ENCODE data around the gene KRTAP5-2. TPM values are rescaled to one million over a fixed set of nuclear protein-coding genes. Genes with fewer than 3 reads are reported as not detected.
"Not testable (repeated sequence)": the region's sequence is repeated elsewhere in the genome, so short reads cannot be mapped to it uniquely, and the experiment has no call there.

Gene KRTAP5-2
- total RNA-seq, 3 donors from 2014 or later: not detected

DNA sequence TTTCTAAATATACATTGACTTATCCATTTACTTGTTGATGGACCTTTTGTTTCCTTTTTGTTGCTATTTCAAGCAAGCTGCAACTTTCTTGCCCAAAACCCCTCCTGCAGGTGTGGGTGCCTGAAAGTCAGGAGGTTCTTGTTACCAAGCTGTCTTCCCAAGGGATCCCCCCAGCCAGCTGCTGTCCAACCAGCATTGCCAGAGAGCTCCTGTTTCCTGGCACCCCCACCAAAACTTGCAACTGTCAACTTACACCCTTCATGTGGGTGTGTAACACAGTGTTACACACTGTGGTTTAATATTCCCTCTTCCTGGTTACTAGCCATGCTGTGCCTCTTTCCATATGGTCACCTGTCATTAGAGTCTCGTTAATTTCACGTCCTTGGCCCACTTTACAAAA is 11.4 kb downstream of the KRTAP5-2 start:
- intact Hi-C loops (cut with DNase I; ENCODE audit: low total_unique reads): no loop called here
- Histone ChIP-seq H3K4me1 (no peaks in the 10 kb centered on the region), H3K4me3 (no peak overlapping the region), H3K27ac (no peak overlapping the region), H3K27me3 (no peaks in the 10 kb centered on the region), H3K9me3 (no peaks in the 10 kb centered on the region), H3K36me3 (no peaks in the 10 kb centered on the region)
- TF ChIP-seq POLR2AphosphoS5 (IDR thresholded peaks at IDR 0.05): no peak
- TF ChIP-seq, protein P1, sequence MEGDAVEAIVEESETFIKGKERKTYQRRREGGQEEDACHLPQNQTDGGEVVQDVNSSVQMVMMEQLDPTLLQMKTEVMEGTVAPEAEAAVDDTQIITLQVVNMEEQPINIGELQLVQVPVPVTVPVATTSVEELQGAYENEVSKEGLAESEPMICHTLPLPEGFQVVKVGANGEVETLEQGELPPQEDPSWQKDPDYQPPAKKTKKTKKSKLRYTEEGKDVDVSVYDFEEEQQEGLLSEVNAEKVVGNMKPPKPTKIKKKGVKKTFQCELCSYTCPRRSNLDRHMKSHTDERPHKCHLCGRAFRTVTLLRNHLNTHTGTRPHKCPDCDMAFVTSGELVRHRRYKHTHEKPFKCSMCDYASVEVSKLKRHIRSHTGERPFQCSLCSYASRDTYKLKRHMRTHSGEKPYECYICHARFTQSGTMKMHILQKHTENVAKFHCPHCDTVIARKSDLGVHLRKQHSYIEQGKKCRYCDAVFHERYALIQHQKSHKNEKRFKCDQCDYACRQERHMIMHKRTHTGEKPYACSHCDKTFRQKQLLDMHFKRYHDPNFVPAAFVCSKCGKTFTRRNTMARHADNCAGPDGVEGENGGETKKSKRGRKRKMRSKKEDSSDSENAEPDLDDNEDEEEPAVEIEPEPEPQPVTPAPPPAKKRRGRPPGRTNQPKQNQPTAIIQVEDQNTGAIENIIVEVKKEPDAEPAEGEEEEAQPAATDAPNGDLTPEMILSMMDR (IDR thresholded peaks at IDR 0.05): no peak
- no peak for TF ChIP-seq POLR2A (IDR thresholded peaks at IDR 0.05)
- DNase-seq (ENCODE audit: low spot score in 2 of 2): no peak

DNA sequence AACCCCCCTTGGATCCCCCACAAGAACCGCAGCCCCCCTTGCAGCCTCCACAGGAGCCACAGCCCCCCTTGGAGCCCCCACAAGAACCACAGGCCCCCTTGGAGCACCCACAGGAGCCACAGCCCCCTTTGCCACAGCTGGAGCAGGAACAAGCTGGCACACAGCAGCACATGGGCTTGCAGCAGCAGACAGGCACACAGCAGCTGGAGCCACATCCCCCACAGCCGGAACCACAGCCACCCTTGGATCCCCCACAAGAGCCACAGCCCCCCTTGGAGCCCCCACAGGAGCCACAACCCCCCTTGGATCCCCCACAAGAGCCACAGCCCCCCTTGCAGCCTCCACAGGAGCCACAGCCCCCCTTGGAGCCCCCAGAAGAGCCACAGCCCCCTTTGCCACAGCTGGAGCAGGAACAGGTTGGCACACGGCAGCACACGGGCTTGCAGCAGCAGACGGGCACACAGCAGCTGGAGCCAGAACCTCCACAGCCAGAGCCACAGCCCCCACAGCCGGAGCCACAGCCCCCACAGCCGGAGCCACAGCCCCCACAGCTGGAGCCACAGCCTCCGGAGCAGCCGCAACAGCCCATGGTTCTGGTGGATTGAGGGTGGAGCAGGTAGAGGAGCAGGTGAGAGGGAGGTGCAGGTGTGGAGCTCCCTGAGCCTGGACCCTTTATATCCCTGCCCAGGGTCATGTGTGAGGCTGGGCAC is 13.3 kb downstream of the KRTAP5-2 start, which contains the start of gene KRTAP5-1:
Gene KRTAP5-1 (minus strand): TSS at position 623 of the 710 bp plus-strand sequence. CDS start 34 bp downstream, at position 589.
- not testable (repeated sequence) for H3K9me3 ChIP-seq; H3K4me1 ChIP-seq; DNase-seq (ENCODE audit: low spot score in 2 of 2); H3K27ac ChIP-seq; H3K4me3 ChIP-seq; H3K36me3 ChIP-seq; H3K27me3 ChIP-seq
- intact Hi-C loops (cut with DNase I; ENCODE audit: low total_unique reads): loop anchor here (1.0 kb wide), 1 partner anchor 328 kb away; no protein-coding TSS in a partner anchor

DNA sequence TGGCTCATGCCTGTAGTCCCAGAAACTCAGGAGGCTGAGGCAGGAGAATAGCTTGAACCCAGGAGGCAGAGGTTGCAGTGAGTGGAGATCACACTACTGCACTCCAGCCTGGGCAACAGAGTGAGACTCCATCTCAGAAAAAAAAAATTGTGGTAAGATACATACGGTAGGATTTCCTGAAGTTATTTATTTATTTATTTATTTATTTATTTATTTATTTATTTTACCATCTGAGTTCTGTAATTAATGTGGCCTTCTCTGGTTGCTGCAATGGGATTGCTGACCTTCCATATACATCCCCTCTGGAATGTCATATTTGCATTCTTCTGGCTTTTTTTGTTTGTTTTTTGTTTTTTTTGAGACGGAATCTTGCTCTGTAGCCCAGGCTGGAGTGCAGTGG is 15.2 kb downstream of the KRTAP5-2 start:
- H3K4me1 ChIP-seq, H3K27me3 ChIP-seq: not testable (repeated sequence)

DNA sequence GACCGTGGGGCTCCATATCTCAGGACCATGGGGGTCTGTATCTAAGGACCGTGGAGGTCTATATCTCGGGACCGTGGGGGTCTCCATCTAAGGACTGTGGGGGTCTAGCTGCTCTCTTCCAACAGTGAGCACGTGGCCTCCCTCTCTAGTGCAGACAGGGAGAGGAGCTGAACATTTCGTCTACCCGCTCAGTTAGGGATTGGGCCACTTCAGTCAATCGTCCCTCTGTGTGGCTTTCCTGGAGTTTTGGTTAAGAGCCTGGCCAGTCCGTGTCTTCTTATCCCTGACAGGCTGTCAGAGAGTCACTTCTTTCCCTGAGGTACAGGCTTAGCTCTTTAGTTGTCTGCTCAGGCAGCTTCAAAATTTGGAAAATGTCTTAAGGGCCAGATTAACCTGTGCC is 16.1 kb downstream of the KRTAP5-2 start:
- H3K4me1 ChIP-seq: no peaks in the 10 kb centered on the region
- DNase-seq (ENCODE audit: low spot score in 2 of 2): no peak

More for the DNA sequence above, 15.2 kb downstream of the KRTAP5-2 start:
- DNase-seq (ENCODE audit: low spot score in 2 of 2); H3K4me3 ChIP-seq; H3K9me3 ChIP-seq; H3K27ac ChIP-seq; H3K36me3 ChIP-seq; intact Hi-C loops (cut with DNase I; ENCODE audit: low total_unique reads): not testable (repeated sequence)

DNA sequence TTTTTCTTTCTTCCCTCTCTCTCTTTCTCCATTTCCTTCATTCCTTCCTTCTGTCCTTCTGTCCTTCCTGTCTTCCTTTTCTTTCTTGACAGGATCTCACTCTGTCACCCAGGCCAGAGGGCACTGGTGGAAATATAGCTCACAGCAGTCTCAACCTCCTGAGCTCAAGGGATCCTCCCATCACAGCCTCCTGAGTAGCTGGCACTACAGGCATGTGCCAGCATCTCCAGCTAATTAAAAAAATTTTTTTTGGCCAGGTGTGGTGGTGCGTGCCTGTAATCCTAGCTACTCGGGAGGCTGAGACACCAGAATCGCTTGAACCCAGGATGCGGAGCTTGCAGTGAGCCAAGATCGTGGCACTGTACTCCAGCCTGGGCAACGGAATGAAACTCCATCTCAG is 21.3 kb downstream of the KRTAP5-2 start:
- intact Hi-C loops (cut with DNase I; ENCODE audit: low total_unique reads): no loop called here
- TF ChIP-seq POLR2A (IDR thresholded peaks at IDR 0.05) (no peak), POLR2AphosphoS5 (IDR thresholded peaks at IDR 0.05) (no peak)
- TF ChIP-seq, protein P1 (IDR thresholded peaks at IDR 0.05): no peak
- no peak for DNase-seq (ENCODE audit: low spot score in 2 of 2)
- peaks cover 0 to 15% of the 10 kb centered on the region in 2 donors for H3K27me3 ChIP-seq
- H3K27ac ChIP-seq: no peak overlapping the region
- no peak overlapping the region for H3K4me3 ChIP-seq
- peaks cover 0 to 9% of the 10 kb centered on the region in 2 donors for H3K9me3 ChIP-seq
- peaks cover 0 to 7% of the 10 kb centered on the region in 2 donors for H3K4me1 ChIP-seq
- no peaks in the 10 kb centered on the region for H3K36me3 ChIP-seq

More for the DNA sequence above, 16.1 kb downstream of the KRTAP5-2 start:
- no peaks in the 10 kb centered on the region for H3K36me3 ChIP-seq
- intact Hi-C loops (cut with DNase I; ENCODE audit: low total_unique reads): no loop called here
- TF ChIP-seq, protein P1 (IDR thresholded peaks at IDR 0.05): no peak
- no peak for TF ChIP-seq POLR2A (IDR thresholded peaks at IDR 0.05)
- no peak for TF ChIP-seq POLR2AphosphoS5 (IDR thresholded peaks at IDR 0.05)
- peaks cover 0 to 9% of the 10 kb centered on the region in 2 donors for H3K9me3 ChIP-seq
- H3K27ac ChIP-seq: no peak overlapping the region
- H3K27me3 ChIP-seq: no peaks in the 10 kb centered on the region
- no peak overlapping the region for H3K4me3 ChIP-seq

DNA sequence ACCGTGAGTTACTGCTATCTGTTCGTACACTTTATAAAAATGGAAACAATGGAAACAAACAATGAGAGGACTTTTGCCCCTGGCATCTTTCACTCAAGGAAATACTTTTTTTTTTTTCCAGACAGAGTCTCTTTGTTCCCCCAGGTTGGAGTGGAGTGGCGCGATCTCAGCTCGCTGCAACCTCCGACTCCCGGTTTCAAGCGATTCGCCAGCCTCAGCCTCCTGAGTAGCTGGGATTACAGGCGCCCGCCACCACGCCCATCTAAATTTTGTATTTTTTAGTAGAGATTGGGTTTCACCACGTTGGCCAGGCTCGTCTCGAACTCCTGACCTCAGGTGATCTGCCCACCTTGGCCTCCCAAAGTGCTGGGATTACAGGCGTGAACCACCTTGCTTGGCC is 22.3 kb downstream of the KRTAP5-2 start:
- H3K4me1 ChIP-seq; H3K4me3 ChIP-seq; H3K27ac ChIP-seq; H3K9me3 ChIP-seq; H3K36me3 ChIP-seq; intact Hi-C loops (cut with DNase I; ENCODE audit: low total_unique reads); DNase-seq (ENCODE audit: low spot score in 2 of 2): not testable (repeated sequence)
- H3K27me3 ChIP-seq: peaks cover 0 to 15% of the 10 kb centered on the region in 2 donors

Measured in breast epithelium (tissue), 4 donors.